22Rv1 (cell line): Measurements from ENCODE around the gene MTHFD1.
A peak's percentile ranks its signal among the peaks of the same experiment; 100 is the strongest.

Source experiments
- H3K27ac ChIP-seq: fragments of 450-650 bp; 2 replicates; pipeline ENCODE4 v1.5.1; 2017
- CTCF ChIP-seq: fragments of 450-650 bp; IDR thresholded peaks from 2 replicates; pipeline ENCODE4 v1.5.1; 2017; ENCODE audit warnings: mild to moderate bottlenecking
- ZFX ChIP-seq: fragments of 450-650 bp; IDR thresholded peaks from 2 replicates; pipeline ENCODE4 v1.6.1; 2017; ENCODE audit warnings: antibody characterized with exemption, borderline replicate concordance

MTHFD1 gene

DNA sequence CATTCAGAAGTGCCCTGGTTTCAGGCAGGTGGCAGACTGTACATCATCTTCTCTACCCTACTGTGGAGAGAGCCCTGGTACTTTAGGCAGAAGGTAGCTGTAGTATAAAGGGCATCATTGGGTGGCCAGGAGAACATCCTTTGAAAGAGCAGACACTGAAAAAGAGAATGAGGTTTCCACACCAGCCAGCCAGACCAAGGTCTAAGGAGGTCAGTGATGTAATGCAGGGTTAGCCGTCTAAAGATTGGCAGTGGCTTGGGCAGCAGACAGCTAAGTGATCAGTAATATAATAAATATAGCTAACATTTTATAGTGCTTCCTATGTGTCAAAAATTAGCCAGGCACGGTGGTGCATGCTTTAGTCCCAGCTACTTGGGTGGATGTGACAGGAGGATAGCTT is 103.5 kb downstream of the MTHFD1 start:
- TF ChIP-seq ZFX (no peak), CTCF (no peak)
- H3K27ac ChIP-seq = no peak overlapping the region

- H3K27ac ChIP-seq = no peak overlapping the region
- TF ChIP-seq CTCF = no peak
- TF ChIP-seq ZFX = no peak
Observed at GRCh38 chr14:64493455-64493854, 105.3 kb downstream of the MTHFD1 start.

DNA sequence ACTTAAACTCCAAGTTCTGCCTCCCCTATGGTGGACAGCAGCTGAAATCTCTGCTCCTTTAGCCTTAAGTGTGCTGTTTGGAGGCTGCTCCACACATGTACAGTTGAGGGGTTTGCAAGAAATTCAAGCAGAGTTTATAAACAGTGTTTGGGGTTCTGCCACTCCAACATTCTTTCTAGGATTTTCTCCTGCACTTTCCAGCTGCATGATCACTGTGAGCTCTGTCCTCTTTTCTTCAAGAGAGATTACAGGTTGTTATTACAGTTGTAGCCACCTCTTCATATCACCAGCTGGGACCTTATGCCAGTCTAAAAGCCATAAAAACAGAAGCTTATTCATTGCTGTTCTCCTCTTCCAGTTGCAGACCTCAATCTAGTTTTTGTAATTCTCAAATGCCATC is 107.1 kb downstream of the MTHFD1 start:
- TF ChIP-seq ZFX (no peak), CTCF (no peak)
- no peak overlapping the region for H3K27ac ChIP-seq

GRCh38 chr14:64496764-64497163 is 108.6 kb downstream of the MTHFD1 start:
- TF ChIP-seq CTCF (no peak), ZFX (no peak)
- H3K27ac ChIP-seq = no peak overlapping the region

GRCh38 chr14:64500088-64500487 is 111.9 kb downstream of the MTHFD1 start:
- no peak overlapping the region for H3K27ac ChIP-seq
- no peak for TF ChIP-seq ZFX
- no peak for TF ChIP-seq CTCF

DNA sequence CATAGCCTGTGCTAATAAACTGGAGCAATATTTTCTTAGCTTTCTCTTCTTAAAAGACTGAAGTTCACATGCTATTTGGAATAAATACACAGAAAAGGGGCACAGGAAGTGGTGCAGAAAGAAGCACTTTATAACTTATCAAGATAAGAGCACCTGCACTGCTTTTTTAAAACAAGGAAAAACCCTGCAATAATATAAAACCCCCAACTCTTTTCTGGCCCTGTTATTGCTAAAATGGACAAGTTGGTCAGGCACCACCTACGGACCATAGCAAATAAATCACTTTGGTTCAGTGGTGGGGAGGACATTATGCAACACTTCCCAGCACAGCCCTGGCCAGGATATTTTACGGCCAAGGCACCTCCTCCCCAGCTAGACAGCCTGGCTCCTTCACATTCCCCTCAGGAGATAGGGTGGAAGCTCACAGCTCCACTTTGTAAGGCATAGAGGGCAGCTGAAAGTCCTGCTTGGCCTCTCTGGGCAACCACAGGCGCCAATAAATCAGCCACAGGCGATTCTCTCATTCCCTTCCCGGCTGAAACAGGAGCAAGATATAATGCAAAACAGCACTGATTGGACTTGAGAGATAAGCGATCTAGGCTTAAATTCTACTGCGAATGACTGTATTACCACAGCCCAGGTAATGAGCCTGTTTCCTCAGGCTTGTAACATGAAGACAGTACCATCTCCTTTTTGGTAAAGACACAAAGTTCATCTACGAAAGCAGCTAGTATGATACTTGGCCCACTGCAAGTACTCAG is 113.4 kb downstream of the MTHFD1 start:
- TF ChIP-seq ZFX (no peak), CTCF (no peak)
- peak overlapping the region; percentile 99 for H3K27ac ChIP-seq

GRCh38 chr14:64502456-64502855 is 114.3 kb downstream of the MTHFD1 start:
- no peak for TF ChIP-seq ZFX
- TF ChIP-seq CTCF = no peak
- H3K27ac ChIP-seq = peak overlapping the region; percentile 99
